Stimulated activated naive CD8-positive, alpha-beta T cell treated with anti-CD3 and anti-CD28 coated beads, Interleukin-15, Interleukin-2, amounts not matched to agents 100 ng/mL and 50 ng/mL, for 24 hours (primary cell): ENCODE results near the gene ANAPC2.

Experiments used
- H3K27ac Mint-ChIP-seq: one replicate; pipeline ENCODE4 v1.8.0; 2021; ENCODE audit warnings: mild to moderate bottlenecking, mixed read lengths
- H3K27me3 Mint-ChIP-seq: one replicate; pipeline ENCODE4 v1.8.0; 2021; ENCODE audit warnings: mixed read lengths
- H3K36me3 Mint-ChIP-seq: one replicate; pipeline ENCODE4 v1.8.0; 2021; ENCODE audit warnings: low read depth, mixed read lengths
- H3K4me1 Mint-ChIP-seq: one replicate; pipeline ENCODE4 v1.8.0; 2021; ENCODE audit warnings: low read depth, mixed read lengths
- H3K4me3 Mint-ChIP-seq: one replicate; pipeline ENCODE4 v1.8.0; 2021; ENCODE audit warnings: mild to moderate bottlenecking, mixed read lengths
- H3K9me3 Mint-ChIP-seq: one replicate; pipeline ENCODE4 v1.8.0; 2021; ENCODE audit warnings: mixed read lengths

The ANAPC2 gene

GRCh38 chr9:137160716-137161557 lies 27.4 kb downstream of the ANAPC2 start:
- no peak overlapping the region for H3K4me3 Mint-ChIP-seq
- no peaks in the 10 kb centered on the region for H3K9me3 Mint-ChIP-seq
- H3K4me1 Mint-ChIP-seq: peaks cover 12% of the 10 kb centered on the region
- peaks cover 32% of the 10 kb centered on the region for H3K27me3 Mint-ChIP-seq
- H3K27ac Mint-ChIP-seq: no peak overlapping the region
- H3K36me3 Mint-ChIP-seq: no peaks in the 10 kb centered on the region

GRCh38 chr9:137160054-137160425 lies 28.3 kb downstream of the ANAPC2 start:
- H3K27ac Mint-ChIP-seq: no peak overlapping the region
- H3K4me1 Mint-ChIP-seq: peaks cover 12% of the 10 kb centered on the region
- H3K4me3 Mint-ChIP-seq: no peak overlapping the region
- H3K27me3 Mint-ChIP-seq: peaks cover 36% of the 10 kb centered on the region
- no peaks in the 10 kb centered on the region for H3K36me3 Mint-ChIP-seq
- H3K9me3 Mint-ChIP-seq: no peaks in the 10 kb centered on the region

- H3K27ac Mint-ChIP-seq: no peak overlapping the region
- peaks cover 40% of the 10 kb centered on the region for H3K27me3 Mint-ChIP-seq
Measured at GRCh38 chr9:137159105-137160053, 29.0 kb downstream of the ANAPC2 start.

GRCh38 chr9:137158625-137159024 lies 29.7 kb downstream of the ANAPC2 start:
- Mint-ChIP-seq H3K9me3 (no peaks in the 10 kb centered on the region), H3K4me3 (no peak overlapping the region), H3K27me3 (peaks cover 40% of the 10 kb centered on the region), H3K27ac (no peak overlapping the region), H3K4me1 (peaks cover 12% of the 10 kb centered on the region), H3K36me3 (no peaks in the 10 kb centered on the region)

More at GRCh38 chr9:137159105-137160053, 29.0 kb downstream of the ANAPC2 start:
- no peaks in the 10 kb centered on the region for H3K36me3 Mint-ChIP-seq
- H3K4me3 Mint-ChIP-seq: no peak overlapping the region
- H3K9me3 Mint-ChIP-seq: no peaks in the 10 kb centered on the region
- H3K4me1 Mint-ChIP-seq: peaks cover 12% of the 10 kb centered on the region

- no peaks in the 10 kb centered on the region for H3K36me3 Mint-ChIP-seq
- no peaks in the 10 kb centered on the region for H3K9me3 Mint-ChIP-seq
- no peak overlapping the region for H3K27ac Mint-ChIP-seq
- peaks cover 12% of the 10 kb centered on the region for H3K4me1 Mint-ChIP-seq
- no peak overlapping the region for H3K4me3 Mint-ChIP-seq
- peaks cover 34% of the 10 kb centered on the region for H3K27me3 Mint-ChIP-seq
Measured at GRCh38 chr9:137157618-137158415, 30.5 kb downstream of the ANAPC2 start.

GRCh38 chr9:137156567-137157375 lies 31.6 kb downstream of the ANAPC2 start:
- Mint-ChIP-seq H3K27me3 (peaks cover 33% of the 10 kb centered on the region), H3K36me3 (no peaks in the 10 kb centered on the region), H3K27ac (no peak overlapping the region), H3K4me3 (peak overlapping the region; percentile 47), H3K4me1 (peaks cover 15% of the 10 kb centered on the region), H3K9me3 (no peaks in the 10 kb centered on the region)

- Mint-ChIP-seq H3K27ac (no peak overlapping the region), H3K27me3 (peaks cover 16% of the 10 kb centered on the region), H3K36me3 (no peaks in the 10 kb centered on the region), H3K9me3 (no peaks in the 10 kb centered on the region), H3K4me3 (no peak overlapping the region), H3K4me1 (peaks cover 20% of the 10 kb centered on the region)
Measured at GRCh38 chr9:137152844-137153405, 35.4 kb downstream of the ANAPC2 start.

GRCh38 chr9:137150617-137151457 lies 37.5 kb downstream of the ANAPC2 start:
- Mint-ChIP-seq H3K36me3 (no peaks in the 10 kb centered on the region), H3K9me3 (no peaks in the 10 kb centered on the region), H3K27me3 (peaks cover 11% of the 10 kb centered on the region), H3K4me3 (no peak overlapping the region), H3K4me1 (peaks cover 14% of the 10 kb centered on the region), H3K27ac (no peak overlapping the region)

- H3K27ac Mint-ChIP-seq: no peak overlapping the region
- H3K4me1 Mint-ChIP-seq: peaks cover 14% of the 10 kb centered on the region
- no peak overlapping the region for H3K4me3 Mint-ChIP-seq
- H3K9me3 Mint-ChIP-seq: no peaks in the 10 kb centered on the region
- H3K27me3 Mint-ChIP-seq: peaks cover 8% of the 10 kb centered on the region
- no peaks in the 10 kb centered on the region for H3K36me3 Mint-ChIP-seq
Measured at GRCh38 chr9:137149942-137150616, 38.3 kb downstream of the ANAPC2 start.

GRCh38 chr9:137149363-137149762 lies 39.0 kb downstream of the ANAPC2 start:
- no peaks in the 10 kb centered on the region for H3K36me3 Mint-ChIP-seq

GRCh38 chr9:137148661-137149060 lies 39.7 kb downstream of the ANAPC2 start:
- H3K27me3 Mint-ChIP-seq: peaks cover 8% of the 10 kb centered on the region

More at GRCh38 chr9:137149363-137149762, 39.0 kb downstream of the ANAPC2 start:
- Mint-ChIP-seq H3K4me3 (no peak overlapping the region), H3K27ac (no peak overlapping the region), H3K4me1 (peaks cover 14% of the 10 kb centered on the region), H3K27me3 (peaks cover 3% of the 10 kb centered on the region), H3K9me3 (no peaks in the 10 kb centered on the region)

GRCh38 chr9:137148242-137148641 lies 40.1 kb downstream of the ANAPC2 start:
- Mint-ChIP-seq H3K27ac (no peak overlapping the region), H3K9me3 (no peaks in the 10 kb centered on the region), H3K27me3 (peaks cover 10% of the 10 kb centered on the region), H3K36me3 (no peaks in the 10 kb centered on the region), H3K4me3 (no peak overlapping the region), H3K4me1 (peaks cover 14% of the 10 kb centered on the region)

More at GRCh38 chr9:137148661-137149060, 39.7 kb downstream of the ANAPC2 start:
- Mint-ChIP-seq H3K27ac (no peak overlapping the region), H3K4me1 (peaks cover 14% of the 10 kb centered on the region), H3K9me3 (no peaks in the 10 kb centered on the region), H3K36me3 (no peaks in the 10 kb centered on the region), H3K4me3 (no peak overlapping the region)
